HG03108 (cell line): ENCODE results near the gene SHQ1.
"Not testable (repeated sequence)": the region's sequence is repeated elsewhere in the genome, so short reads cannot be mapped to it uniquely, and the experiment has no call there.

ENCODE experiments used
- ATAC-seq: cut with Tn5 transposase; IDR thresholded peaks from one replicate; pipeline ENCODE4 v1.9.1; 2021; ENCODE audit warnings: moderate library complexity; ENCODE audit not compliant: unreplicated experiment

SHQ1 gene

DNA sequence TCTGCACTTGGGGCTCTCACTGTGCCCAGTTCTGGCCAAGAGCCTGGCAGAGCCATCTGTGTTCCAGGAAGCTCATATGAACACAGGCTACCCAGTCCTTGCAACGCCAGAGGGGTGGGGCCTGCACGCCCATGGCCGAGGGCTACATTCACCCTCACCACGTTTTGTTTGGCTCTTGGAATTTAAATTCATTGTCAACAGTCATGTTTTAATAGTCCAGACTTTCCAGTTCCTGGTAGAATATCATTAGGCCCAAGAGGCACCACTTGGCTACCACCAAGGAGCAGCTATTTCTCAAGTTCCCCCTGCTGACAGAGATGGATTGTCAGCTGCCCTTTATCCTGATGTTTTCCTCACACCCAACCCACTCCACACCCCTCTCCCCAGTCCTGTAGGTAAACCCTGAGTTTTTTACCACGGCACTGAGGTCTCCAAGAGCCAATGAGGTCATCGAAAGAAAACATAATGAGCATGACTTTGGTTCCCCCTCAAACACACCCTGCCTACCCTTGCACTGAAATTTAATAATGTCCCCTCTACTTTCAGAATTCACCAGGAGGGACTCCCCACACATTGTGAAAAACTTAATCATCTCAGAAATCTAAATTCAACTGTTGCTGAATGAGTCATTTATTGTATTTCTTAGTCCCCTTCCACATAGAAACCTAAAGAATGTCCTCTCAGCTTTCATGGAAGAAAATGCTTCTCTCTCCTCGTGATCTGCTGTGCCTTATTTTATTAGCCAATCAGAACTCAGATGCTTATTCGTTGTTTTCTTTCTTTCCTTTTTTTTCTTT is 125.1 kb downstream of the SHQ1 start:
- peak; percentile 52 for ATAC-seq

DNA sequence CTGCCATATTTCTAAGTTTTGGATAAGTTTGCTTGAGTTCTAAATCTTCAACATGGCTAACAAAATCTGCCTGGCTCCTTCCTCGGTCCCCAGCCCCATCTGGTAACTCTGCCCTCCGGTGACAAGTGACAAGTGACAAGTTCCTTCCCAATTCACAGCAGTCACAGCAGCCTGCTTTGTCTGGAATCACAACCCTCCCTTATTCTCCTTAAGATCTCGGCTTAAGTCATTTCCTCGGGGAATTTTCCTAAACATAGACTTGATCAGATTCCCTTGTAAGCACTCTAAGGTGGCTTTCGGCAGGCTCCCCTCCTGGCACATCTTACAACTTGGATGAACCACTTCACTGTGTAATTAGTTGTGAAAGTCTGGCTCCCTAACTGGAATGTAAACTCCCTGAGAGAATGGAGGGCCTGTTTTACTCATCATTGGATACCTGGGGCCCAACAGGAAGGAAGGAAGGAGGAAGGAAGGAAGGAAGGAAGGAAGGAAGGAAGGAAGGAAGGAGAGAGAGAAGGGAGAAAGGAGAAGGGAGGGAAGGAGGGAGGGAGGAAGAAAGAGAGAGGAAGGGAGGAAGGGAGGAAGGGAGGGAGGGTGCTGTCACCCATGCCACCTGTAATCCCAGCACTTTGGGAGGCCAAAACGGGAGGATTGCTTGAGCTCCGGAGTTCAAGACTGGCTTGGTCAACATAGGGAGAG is 126.4 kb downstream of the SHQ1 start:
- ATAC-seq, result no peak

- no peak for ATAC-seq
Measured at GRCh38 chr3:72720566-72720965, 127.7 kb downstream of the SHQ1 start.

- ATAC-seq, result no peak
Measured at GRCh38 chr3:72719137-72719536, 129.1 kb downstream of the SHQ1 start.

GRCh38 chr3:72714135-72714534 is 134.1 kb downstream of the SHQ1 start:
- ATAC-seq, result not testable (repeated sequence)

GRCh38 chr3:72710471-72710870 is 137.8 kb downstream of the SHQ1 start:
- not testable (repeated sequence) for ATAC-seq

DNA sequence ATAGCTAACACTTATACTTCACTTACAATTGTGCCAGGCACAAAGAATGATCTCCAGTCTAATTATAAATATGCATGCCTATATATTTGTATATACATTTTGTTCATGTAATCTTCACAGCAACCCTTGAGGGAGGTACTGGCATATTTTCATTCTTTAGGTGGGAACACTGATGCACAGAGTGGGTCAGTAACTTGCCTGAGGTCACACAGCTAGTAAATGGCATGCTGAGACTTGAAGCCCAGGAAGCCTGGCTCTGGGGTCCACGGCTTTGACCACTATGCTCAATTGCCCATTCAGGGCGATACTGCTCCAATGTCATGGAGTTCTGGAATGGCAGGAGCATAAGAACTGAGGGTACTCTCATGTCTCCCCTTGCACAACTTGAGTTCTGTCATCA is 139.8 kb downstream of the SHQ1 start:
- no peak for ATAC-seq

- no peak for ATAC-seq
Measured at GRCh38 chr3:72702997-72703396, 145.2 kb downstream of the SHQ1 start.

DNA sequence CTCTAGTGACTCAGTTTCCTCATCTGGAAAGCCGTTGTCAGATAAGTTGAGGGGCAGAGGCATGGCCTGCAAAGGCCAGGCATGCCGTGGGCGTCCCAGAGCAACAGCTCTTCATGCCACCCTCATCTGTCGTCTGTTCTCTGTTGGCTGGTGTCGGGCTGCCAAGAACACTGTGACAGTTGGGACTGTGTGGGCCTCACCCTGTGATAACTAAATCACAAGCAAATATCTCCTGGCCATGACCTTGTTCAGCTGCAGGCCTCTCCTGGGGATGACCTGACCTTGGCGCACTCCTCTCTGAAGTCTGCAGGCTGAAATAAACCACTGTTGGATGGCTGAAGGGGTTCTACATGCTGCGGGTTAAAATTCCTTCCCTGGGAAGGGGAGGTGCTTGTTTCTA is 145.9 kb downstream of the SHQ1 start:
- no peak for ATAC-seq

- no peak for ATAC-seq
Measured at GRCh38 chr3:72700106-72700505, 148.1 kb downstream of the SHQ1 start.

- ATAC-seq, result no peak
Measured at GRCh38 chr3:72699631-72700030, 148.6 kb downstream of the SHQ1 start.
